HG02623 (cell line): ENCODE data around the gene ADAMTS16.

Experiments
- ATAC-seq: cut with Tn5 transposase; IDR thresholded peaks from one replicate; pipeline ENCODE4 v1.9.1; 2021; ENCODE audit warnings: moderate library complexity; ENCODE audit not compliant: unreplicated experiment

ADAMTS16 gene

DNA sequence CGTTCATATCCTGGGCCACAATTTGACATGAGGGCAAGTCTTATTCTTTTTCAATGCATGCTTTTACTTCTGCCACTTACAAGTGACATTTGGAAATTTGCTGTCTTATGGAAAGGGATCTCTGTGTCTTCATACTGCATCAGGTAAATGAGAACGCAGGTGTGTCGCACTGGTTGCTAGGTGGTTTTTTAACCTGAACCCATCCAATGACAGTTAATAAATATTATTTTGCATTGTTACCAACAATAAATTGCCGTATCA lies 1.1 kb downstream of the ADAMTS16 start:
- no peak for ATAC-seq

GRCh38 chr5:5141625-5142525 lies 1.7 kb downstream of the ADAMTS16 start:
- ATAC-seq = no peak

DNA sequence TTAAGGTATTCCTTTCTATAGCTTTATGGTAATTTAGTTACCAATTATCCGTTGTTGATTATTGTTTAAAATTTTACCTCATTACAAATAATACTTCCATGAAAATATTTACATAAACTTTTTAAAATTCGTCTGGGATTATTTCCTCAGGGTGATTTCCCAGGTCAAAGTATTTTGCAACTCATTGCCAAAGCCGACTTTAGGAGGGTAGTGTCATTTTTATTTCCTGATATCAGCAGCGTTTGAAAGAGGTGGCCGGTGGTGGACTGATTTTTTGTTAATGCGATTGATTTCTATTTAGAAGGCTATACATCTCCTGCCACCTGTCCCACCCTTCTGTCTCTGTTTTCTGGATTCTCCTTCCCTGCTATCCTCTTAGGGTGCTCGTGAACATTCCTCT lies 4.3 kb downstream of the ADAMTS16 start:
- no peak for ATAC-seq

DNA sequence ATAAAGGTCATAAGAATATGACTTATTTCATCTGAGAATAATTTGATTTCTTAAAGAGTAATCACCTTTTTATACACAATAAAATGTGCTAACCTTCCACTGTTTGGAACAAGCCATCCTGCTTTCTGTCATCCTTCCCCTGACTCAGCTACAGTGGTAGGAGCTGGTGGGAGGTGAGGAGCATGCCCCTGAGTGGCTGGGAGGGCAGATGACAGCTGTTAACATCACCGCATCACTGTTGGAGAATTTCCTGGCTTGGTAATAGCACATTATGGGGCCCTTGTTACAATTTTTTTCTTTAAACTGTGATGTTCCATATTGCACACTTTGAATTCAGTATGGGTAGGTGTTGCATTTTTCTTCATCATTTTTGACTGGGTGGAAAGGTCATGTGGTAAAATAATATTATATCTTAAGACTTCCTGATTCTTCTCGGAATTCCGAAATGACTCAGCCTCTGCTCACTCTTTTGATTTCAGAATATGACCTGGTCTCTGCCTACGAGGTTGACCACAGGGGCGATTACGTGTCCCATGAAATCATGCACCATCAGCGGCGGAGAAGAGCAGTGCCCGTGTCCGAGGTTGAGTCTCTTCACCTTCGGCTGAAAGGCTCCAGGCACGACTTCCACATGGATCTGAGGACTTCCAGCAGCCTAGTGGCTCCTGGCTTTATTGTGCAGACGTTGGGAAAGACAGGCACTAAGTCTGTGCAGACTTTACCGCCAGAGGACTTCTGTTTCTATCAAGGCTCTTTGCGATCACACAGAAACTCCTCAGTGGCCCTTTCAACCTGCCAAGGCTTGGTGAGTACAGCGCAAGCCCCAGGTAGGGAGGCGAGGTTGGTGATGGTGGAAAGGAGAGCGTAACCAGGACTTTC lies 5.8 kb downstream of the ADAMTS16 start:
- no peak for ATAC-seq

DNA sequence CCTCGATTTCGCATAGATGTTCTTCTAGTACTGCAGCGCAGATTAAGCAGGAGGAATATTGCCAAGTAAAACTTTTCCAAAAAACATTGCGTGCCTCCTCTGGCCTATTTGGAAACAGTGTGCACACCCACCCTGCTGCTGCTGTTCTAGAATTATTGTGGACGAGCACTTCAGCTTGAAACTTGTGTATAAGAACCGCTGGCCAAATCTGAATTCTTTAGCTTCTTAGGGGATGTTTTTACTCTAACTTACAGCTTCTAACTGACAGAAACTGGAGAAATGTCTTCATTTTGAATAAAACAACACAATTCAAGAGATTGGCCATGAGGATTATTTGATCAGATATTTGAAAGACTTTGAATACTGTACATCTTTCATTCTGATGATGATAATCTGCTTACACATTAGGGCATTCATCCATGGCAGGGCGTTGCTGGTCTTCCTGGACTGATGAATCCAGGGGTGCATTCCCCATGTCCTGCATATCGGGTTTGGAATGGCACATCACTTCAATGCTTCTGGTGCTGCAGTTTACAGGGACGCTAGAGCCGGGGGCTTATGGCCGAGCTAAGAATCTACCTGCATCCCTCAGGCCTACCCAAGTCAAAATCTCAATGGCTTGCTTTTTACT lies 6.5 kb downstream of the ADAMTS16 start:
- ATAC-seq = no peak

DNA sequence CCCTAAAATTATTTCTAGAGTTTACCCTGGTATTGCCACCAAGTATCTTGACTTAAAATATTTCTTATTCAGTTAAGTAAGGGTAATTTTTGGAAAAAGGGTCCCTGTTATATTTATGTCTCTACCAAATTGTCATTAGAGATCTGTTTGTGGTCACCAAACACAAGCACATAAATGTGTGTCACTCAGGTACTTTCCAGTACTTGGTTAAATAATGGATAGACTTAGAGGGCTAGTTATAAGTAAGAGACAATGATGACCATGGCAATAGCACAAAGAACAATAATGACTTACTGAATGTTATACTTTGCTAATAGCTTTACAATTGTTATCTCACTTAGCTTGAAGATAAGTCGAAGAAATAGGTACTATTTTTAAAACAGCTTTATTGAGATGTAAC lies 9.0 kb downstream of the ADAMTS16 start:
- no peak for ATAC-seq

GRCh38 chr5:5150667-5151066 lies 10.5 kb downstream of the ADAMTS16 start:
- ATAC-seq = no peak

DNA sequence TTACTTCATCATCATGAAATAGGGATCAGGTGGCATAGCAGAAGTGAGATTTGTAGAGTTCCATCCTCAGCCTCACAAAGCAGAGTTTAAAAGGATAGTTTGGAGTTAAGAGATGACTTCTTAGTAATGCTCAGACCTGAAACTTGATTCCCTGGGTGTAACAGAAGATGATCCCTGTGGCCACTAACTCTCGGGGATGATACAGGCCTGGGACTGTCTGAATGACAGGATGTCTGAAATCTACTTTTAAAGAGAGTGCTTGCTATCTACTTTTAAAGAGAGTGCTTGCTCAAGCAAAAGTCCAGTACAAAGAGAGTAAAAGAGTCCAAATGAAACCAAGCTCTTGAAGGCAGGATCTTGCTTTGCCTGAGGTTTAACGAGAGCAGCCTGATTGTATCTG lies 14.6 kb downstream of the ADAMTS16 start:
- no peak for ATAC-seq

GRCh38 chr5:5155617-5156016 lies 15.5 kb downstream of the ADAMTS16 start:
- no peak for ATAC-seq

DNA sequence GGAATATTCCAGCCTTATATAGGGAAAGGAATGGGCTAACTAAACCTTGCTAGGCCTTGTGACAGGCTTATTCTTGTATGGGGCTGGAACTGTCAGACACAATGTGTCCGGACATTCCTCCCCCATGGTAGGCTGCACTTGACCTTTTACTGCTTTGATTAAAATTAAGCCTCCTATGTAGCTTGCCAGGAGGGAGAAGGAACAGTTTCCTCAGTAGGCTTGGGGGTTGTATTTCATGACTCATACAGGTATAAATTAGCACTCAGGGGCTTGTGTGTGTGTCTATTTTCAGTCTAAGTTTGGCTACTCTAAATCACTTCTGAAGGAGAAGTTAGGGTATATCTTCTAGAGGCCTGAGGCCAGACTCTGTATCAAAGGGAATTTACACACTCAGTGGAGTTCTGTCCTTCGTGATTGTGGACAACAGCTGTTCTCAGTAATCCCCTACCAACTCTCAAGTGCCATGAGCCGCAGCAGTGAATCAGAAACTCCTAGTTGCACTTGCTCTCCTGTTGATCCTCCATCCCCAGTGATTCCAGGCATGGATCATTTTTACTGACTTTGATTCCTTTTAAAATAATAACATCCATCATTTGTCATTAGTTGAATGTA lies 16.4 kb downstream of the ADAMTS16 start:
- ATAC-seq = no peak

- ATAC-seq = no peak
These were observed 18.4 kb downstream of the ADAMTS16 start for GRCh38 chr5:5158472-5158895.

DNA sequence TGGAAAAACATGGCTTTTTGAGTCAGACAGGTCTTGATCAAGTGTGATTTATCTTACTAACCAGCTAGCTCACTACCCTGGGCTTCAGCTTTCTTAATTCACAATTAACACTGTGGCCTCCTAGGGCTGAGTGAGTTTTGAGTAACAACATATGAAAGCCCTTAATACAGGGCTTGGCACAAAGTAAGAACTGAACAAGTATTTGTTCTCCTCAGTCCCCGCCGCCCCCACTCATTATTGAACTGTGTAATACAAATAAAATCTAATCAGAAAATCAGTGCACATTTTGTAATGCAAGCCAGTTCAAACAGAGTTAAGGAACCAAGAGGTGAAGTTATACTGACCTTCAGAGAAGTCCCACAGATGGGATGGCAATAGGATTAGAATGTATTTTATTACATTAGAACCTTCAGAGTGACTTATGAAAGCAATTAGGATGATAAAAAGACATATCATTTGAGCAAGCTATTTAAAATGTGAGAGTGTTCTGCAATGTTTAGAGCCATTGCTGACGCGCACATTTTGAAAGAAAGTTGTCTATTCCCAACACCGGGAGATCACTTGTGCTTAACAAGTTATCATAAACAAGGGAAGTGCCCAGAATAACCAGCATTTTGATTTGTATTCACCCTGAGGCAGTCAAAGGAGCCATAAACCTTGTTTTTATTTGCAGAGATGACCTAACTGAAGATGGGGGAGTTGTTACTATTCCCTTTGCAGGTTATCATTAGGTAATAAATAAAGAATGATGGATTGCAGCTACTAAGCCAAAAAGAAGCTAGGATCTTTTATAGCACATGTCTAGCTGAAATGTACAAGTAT lies 19.4 kb downstream of the ADAMTS16 start:
- ATAC-seq = no peak

DNA sequence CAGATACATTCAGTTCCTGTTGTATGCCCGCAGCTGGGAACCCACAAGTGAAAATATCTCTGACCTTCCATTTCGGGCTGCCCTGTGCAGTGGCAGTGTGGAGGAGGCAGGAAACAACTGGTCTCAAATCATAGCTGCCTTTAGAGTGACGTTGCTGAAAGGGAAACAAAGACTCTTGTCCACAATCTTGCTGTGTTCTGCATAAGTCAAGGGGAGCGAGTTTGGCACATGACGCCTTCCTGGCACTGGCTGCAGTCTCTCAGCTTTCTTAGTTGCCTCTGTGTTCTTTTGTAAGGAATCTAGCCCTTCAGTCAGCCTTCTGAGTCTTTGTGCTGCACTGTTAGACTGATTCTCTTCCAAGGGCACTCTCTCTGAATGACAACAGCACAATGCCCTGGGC lies 24.0 kb downstream of the ADAMTS16 start:
- no peak for ATAC-seq

DNA sequence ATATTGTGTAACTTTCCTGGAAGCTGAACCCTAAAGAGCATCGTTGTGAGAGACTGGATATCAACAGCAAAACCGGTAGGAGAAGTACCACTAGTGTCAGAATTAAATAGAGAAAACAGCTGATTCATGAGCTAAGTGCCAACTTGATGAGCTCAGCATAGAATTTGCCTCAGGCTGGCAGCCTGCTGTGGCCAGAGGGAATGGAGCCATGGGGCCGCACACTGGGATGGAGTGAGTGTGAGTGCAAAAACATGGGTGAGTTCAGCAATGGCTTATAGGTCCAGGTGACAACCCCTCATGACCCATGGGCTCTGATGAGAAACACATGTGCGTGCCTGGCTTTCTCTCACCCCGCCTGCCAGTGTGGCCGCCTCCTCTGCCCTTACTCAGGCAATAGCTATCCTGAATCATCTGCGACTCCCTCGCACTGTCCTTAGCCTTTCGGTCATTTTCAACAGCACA lies 25.4 kb downstream of the ADAMTS16 start:
- no peak for ATAC-seq

GRCh38 chr5:5169466-5169865 lies 29.3 kb downstream of the ADAMTS16 start:
- ATAC-seq = no peak

GRCh38 chr5:5178136-5178535 lies 38.0 kb downstream of the ADAMTS16 start:
- ATAC-seq = no peak

- no peak for ATAC-seq
These were observed 38.5 kb downstream of the ADAMTS16 start for GRCh38 chr5:5178580-5178979.

GRCh38 chr5:5179079-5179478 lies 38.9 kb downstream of the ADAMTS16 start:
- ATAC-seq = no peak

GRCh38 chr5:5179597-5179996 lies 39.5 kb downstream of the ADAMTS16 start:
- no peak for ATAC-seq

DNA sequence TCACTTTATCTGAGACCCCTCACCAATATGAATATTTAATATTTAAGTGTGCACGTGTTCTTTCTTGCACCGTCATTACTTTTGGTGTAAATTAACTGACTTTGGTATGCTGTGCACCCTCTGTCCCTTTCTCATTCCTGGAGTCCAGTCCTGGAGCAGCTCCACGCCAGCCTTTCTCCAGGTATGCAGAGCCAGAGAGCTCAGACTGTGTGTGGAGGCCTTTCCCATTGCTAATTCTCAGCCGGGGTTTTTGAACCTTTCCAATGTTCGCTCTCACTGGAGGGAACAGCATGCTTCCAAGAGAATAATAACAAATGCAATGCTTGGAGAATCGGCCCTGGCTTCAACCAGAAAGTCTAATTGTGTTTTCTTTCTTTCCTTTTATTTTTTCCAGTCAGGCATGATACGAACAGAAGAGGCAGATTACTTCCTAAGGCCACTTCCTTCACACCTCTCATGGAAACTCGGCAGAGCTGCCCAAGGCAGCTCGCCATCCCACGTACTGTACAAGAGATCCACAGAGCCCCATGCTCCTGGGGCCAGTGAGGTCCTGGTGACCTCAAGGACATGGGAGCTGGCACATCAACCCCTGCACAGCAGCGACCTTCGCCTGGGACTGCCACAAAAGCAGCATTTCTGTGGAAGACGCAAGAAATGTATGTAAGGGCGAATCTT lies 41.7 kb downstream of the ADAMTS16 start:
- no peak for ATAC-seq
